CD4-positive, alpha-beta T cell (primary cell): ENCODE measurements around the gene NEURL4. TPM values are rescaled to one million over a fixed set of nuclear protein-coding genes. Genes with fewer than 3 reads are reported as not detected.

Experiments used
- ATAC-seq: fragments of 200-7000 bp; cut with Tn5 transposase; one replicate; pipeline ENCODE4 v1.10.0; 2022; ENCODE audit warnings: mild to moderate bottlenecking; ENCODE audit not compliant: poor library complexity
- CTCF ChIA-PET: fragments of 350-600 bp; sonication (Branson Sonifier 250); formaldehyde crosslinking; loops from one replicate; lab custom pipeline; 2021; ENCODE audit warnings: antibody characterized with exemption, inconsistent platforms; lab: Charles Lee
- POLR2A ChIA-PET: fragments of 350-600 bp; sonication (Branson Sonifier 250); formaldehyde crosslinking; loops from one replicate; lab custom pipeline; 2021; ENCODE audit warnings: antibody characterized with exemption, inconsistent platforms; lab: Charles Lee
- DNase-seq, 14 experiments: peaks; one replicate each; pipeline ENCODE4 v3.0.0-alpha.2; 2013 to 2020; ENCODE audit warnings: mixed read lengths in 2 of 14
- H3K27ac ChIP-seq, 2 donors: one replicate each; pipeline versions ENCODE4 v1.5.1 to v1.7.0; 2013; ENCODE audit warnings: low read length in 2 of 2, low read depth in 1 of 2, mild to moderate bottlenecking in 1 of 2
- H3K27me3 ChIP-seq, 2 experiments: 1 replicate in 1 of 2; 2 replicates in 1 of 2; pipeline versions ENCODE4 v1.6.1 to v1.7.0; 2013; ENCODE audit warnings: low read length in 2 of 2, control low read depth in 1 of 2, mild to moderate bottlenecking in 1 of 2, moderate library complexity in 1 of 2; ENCODE audit not compliant: insufficient read depth in 2 of 2, control insufficient read depth in 1 of 2
- H3K36me3 ChIP-seq: one replicate; pipeline ENCODE4 v1.6.1; 2013; ENCODE audit warnings: low read length, control low read depth; ENCODE audit not compliant: insufficient read depth
- H3K4me1 ChIP-seq: one replicate; pipeline ENCODE4 v1.6.1; 2013; ENCODE audit warnings: low read length, control low read depth; ENCODE audit not compliant: insufficient read depth
- H3K4me3 ChIP-seq: one replicate; pipeline ENCODE4 v1.5.1; 2013; ENCODE audit warnings: mild to moderate bottlenecking, low read length, moderate library complexity
- H3K9me3 ChIP-seq, 2 experiments: 1 replicate in 1 of 2; 2 replicates in 1 of 2; pipeline versions ENCODE4 v1.6.1 to v1.7.0; 2013; ENCODE audit warnings: low read length in 2 of 2, mild to moderate bottlenecking in 2 of 2, control low read depth in 1 of 2, moderate library complexity in 1 of 2; ENCODE audit not compliant: control insufficient read depth in 1 of 2, insufficient read depth in 1 of 2
- H3K27ac Mint-ChIP-seq: one replicate; pipeline ENCODE4 v1.8.0; 2020; ENCODE audit warnings: mixed read lengths
- H3K27me3 Mint-ChIP-seq: one replicate; pipeline ENCODE4 v1.8.0; 2021; ENCODE audit warnings: mixed read lengths
- H3K36me3 Mint-ChIP-seq: one replicate; pipeline ENCODE4 v1.8.0; 2021; ENCODE audit warnings: low read depth, mixed read lengths
- H3K4me1 Mint-ChIP-seq: one replicate; pipeline ENCODE4 v1.8.0; 2021; ENCODE audit warnings: low read depth, mixed read lengths
- H3K4me3 Mint-ChIP-seq: one replicate; pipeline ENCODE4 v1.8.0; 2020; ENCODE audit warnings: mild to moderate bottlenecking, mixed read lengths
- H3K9me3 Mint-ChIP-seq: one replicate; pipeline ENCODE4 v1.8.0; 2020; ENCODE audit warnings: mixed read lengths
- intact Hi-C, 2 experiments: fragments of 100-400 bp; cut with DNase I in 1 of 2; cut with micrococcal nuclease in 1 of 2; formaldehyde crosslinking; loops; one replicate each; pipeline versions ENCODE4 v1.15.1 to v1.9.0; 2023 to 2025; cut with DNase I, micrococcal nuclease
- total RNA-seq, 174 experiments: library from RNA in 2 of 174; stranded (reverse) in 2 of 174; gene quantifications; one replicate each; pipeline ENCODE4 v1.2.3 and lab custom pipeline; 2021 to 2026
- TF ChIP-seq, protein P1 (sequence below): fragments of 200-600 bp; IDR thresholded peaks from one replicate; pipeline ENCODE4 v1.8.0; 2022; ENCODE audit warnings: antibody characterized with exemption, mild to moderate bottlenecking

The NEURL4 gene
- total RNA-seq, 2 experiments from 2014 or later, result 29.0 to 30.8 TPM

DNA sequence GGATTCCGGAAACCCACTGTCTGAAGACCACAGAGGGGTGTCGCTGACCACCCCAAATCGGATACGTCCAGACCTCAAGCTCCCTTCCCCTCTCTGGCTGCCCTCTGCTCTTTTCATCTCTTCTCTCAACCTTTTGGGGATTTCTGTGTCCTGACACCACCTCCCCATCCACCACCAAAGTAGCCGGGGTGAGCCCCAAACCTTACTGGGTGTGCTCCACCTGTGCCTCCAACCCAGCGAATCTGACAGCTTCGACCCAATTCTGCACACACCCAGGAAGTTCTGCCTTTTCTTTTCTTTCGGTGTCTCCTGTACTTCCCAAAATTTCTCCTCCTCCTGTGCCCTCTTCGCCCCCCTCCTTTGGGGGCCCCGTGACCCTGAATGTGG is 23.4 kb upstream of the NEURL4 start:
- CTCF ChIA-PET, result no interaction called here
- peaks cover 29% of the 10 kb centered on the region for H3K36me3 ChIP-seq
- DNase-seq (no peak), ATAC-seq (no peak)
- H3K9me3 Mint-ChIP-seq, result no peaks in the 10 kb centered on the region
- H3K27me3 ChIP-seq, result no peaks in the 10 kb centered on the region
- peak overlapping the region; percentile 86 for H3K27ac Mint-ChIP-seq
- no peaks in the 10 kb centered on the region for H3K9me3 ChIP-seq
- peaks cover 49% of the 10 kb centered on the region for H3K4me1 Mint-ChIP-seq
- peaks cover 31% of the 10 kb centered on the region for H3K36me3 Mint-ChIP-seq
- POLR2A ChIA-PET, result no interaction called here
- H3K4me3 ChIP-seq, result peak overlapping the region; percentile 66
- TF ChIP-seq, protein P1, sequence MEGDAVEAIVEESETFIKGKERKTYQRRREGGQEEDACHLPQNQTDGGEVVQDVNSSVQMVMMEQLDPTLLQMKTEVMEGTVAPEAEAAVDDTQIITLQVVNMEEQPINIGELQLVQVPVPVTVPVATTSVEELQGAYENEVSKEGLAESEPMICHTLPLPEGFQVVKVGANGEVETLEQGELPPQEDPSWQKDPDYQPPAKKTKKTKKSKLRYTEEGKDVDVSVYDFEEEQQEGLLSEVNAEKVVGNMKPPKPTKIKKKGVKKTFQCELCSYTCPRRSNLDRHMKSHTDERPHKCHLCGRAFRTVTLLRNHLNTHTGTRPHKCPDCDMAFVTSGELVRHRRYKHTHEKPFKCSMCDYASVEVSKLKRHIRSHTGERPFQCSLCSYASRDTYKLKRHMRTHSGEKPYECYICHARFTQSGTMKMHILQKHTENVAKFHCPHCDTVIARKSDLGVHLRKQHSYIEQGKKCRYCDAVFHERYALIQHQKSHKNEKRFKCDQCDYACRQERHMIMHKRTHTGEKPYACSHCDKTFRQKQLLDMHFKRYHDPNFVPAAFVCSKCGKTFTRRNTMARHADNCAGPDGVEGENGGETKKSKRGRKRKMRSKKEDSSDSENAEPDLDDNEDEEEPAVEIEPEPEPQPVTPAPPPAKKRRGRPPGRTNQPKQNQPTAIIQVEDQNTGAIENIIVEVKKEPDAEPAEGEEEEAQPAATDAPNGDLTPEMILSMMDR, result no peak
- H3K27ac ChIP-seq, result peak overlapping the region; percentile 69 to 75
- H3K4me3 Mint-ChIP-seq, result peak overlapping the region; percentile 90
- H3K4me1 ChIP-seq, result peaks cover 59% of the 10 kb centered on the region
- H3K27me3 Mint-ChIP-seq, result no peaks in the 10 kb centered on the region
- intact Hi-C loops, result loop anchor here (5.0 to 10.0 kb wide), 4 partner anchors 52 to 310 kb away; partner anchors contain the start of genes FGF11 (in 1 of the 2), NLGN2 (in 1 of the 2), SLC16A11 (in 1 of the 2) and TMEM102 (in 1 of the 2)

- intact Hi-C loops, result loop anchor here (1.0 to 10.0 kb wide), 7 partner anchors 15 to 310 kb away; partner anchors contain the start of genes ACAP1 (in 1 of the 2), FGF11 (in 1 of the 2), NEURL4 (in 1 of the 2) and NLGN2 (in 1 of the 2)
- Histone ChIP-seq H3K27ac (peak within 1 kb of the TSS; percentile 69 to 75), H3K4me3 (peak within 1 kb of the TSS; percentile 66), H3K9me3 (no peaks in the 10 kb centered on the region), H3K27me3 (no peaks in the 10 kb centered on the region), H3K4me1 (peaks cover 59% of the 10 kb centered on the region), H3K36me3 (peaks cover 35% of the 10 kb centered on the region)
- DNase-seq (peak; percentile 45 to 91 (median 70)), ATAC-seq (peak; percentile 58)
- Mint-ChIP-seq H3K4me3 (peak within 1 kb of the TSS; percentile 90), H3K27ac (peak within 1 kb of the TSS; percentile 86), H3K4me1 (peaks cover 49% of the 10 kb centered on the region), H3K27me3 (no peaks in the 10 kb centered on the region), H3K9me3 (no peaks in the 10 kb centered on the region), H3K36me3 (peaks cover 37% of the 10 kb centered on the region)
- POLR2A ChIA-PET, result interaction anchor here (0.7 to 5.6 kb wide), 12 partner anchors 11 to 113 kb away, joined by 3 to 96 read pairs (median 4); partner anchors contain the start of genes ACAP1, GABARAP, GPS2 and NEURL4
- CTCF ChIA-PET, result interaction anchor here (0.6 to 1.2 kb wide), 7 partner anchors 16 to 305 kb away, joined by 3 to 6 read pairs (median 3); partner anchors contain the start of gene ACAP1
- TF ChIP-seq, protein P1, result no peak
Observed at GRCh38 chr17:7351665-7352502, 22.7 kb upstream of the NEURL4 start, which contains the start of gene KCTD11. TSS of gene KCTD11 (plus strand) at chr17:7352162.

- no peaks in the 10 kb centered on the region for H3K27me3 ChIP-seq
- POLR2A ChIA-PET, result interaction anchor here (1.3 to 5.6 kb wide), 6 partner anchors 12 to 86 kb away, joined by 4 to 96 read pairs (median 6); partner anchors contain the start of genes ACAP1, GPS2, NEURL4 and TMEM102
- H3K27ac ChIP-seq, result no peak overlapping the region
- ATAC-seq (no peak), DNase-seq (peak in 1 of 14 experiments; percentile 26)
- H3K9me3 ChIP-seq, result no peaks in the 10 kb centered on the region
- Mint-ChIP-seq H3K9me3 (no peaks in the 10 kb centered on the region), H3K4me3 (peak overlapping the region; percentile 15), H3K4me1 (peaks cover 38% of the 10 kb centered on the region), H3K27ac (peak overlapping the region; percentile 69), H3K36me3 (peaks cover 69% of the 10 kb centered on the region), H3K27me3 (no peaks in the 10 kb centered on the region)
- H3K4me1 ChIP-seq, result peaks cover 52% of the 10 kb centered on the region
- CTCF ChIA-PET, result interaction anchor here (1.0 to 1.8 kb wide), 3 partner anchors 7 to 88 kb away, joined by 3 to 4 read pairs (median 4); no protein-coding TSS in a partner anchor
- H3K4me3 ChIP-seq, result no peak overlapping the region
- intact Hi-C loops, result no loop called here
- H3K36me3 ChIP-seq, result peaks cover 67% of the 10 kb centered on the region
- TF ChIP-seq, protein P1, result no peak
Observed at GRCh38 chr17:7348478-7349242, 19.5 kb upstream of the NEURL4 start.
